HepG2 (cell line): Measurements from ENCODE around the gene HOXA7. TPM values are rescaled to one million over a fixed set of nuclear protein-coding genes. Genes with fewer than 3 reads are reported as not detected.

Experiments used
- ATAC-seq: fragments of 200-7000 bp; cut with Tn5 transposase; 3 replicates; pipeline ENCODE4 v1.9.1; 2020; ENCODE audit warnings: mild to moderate bottlenecking, moderate library complexity
- BruUV-seq: library from RNA; stranded (reverse); fragments of 400-500 nt; replicated peaks from 2 replicates; lab custom pipeline; 2021; lab: Mats Ljungman, UMichigan
- CTCF ChIA-PET: fragments of 300-600 bp; formaldehyde crosslinking; extraction: SDS; loops from one replicate; lab custom pipeline; 2021; ENCODE audit warnings: low total read pairs, inconsistent platforms, low intra/inter-chr PET ratio; lab: Yijun Ruan, JAX
- POLR2A ChIA-PET: fragments of 350-600 bp; sonication (Branson Sonifier 250); formaldehyde crosslinking; loops from one replicate; lab custom pipeline; 2020; ENCODE audit warnings: antibody characterized with exemption, inconsistent platforms; lab: Yijun Ruan, JAX
- DNase-seq: peaks from one replicate; pipeline ENCODE4 v3.0.0-alpha.2; 2015; ENCODE audit warnings: low spot score
- FAIRE-seq: peaks from 3 replicates; lab custom pipeline; 2011; peaks lifted over from hg19 to GRCh38; lab: Jason Lieb, UNC
- H2AFZ ChIP-seq: one replicate; pipeline ENCODE4 v1.6.1; 2011; ENCODE audit warnings: low read length, inconsistent platforms
- H3K27ac ChIP-seq: fragments of 300-600 bp; 3 replicates; pipeline ENCODE4 v1.8.0; 2011; ENCODE audit warnings: mixed run types, mild to moderate bottlenecking, mixed read lengths, low read length, inconsistent platforms; ENCODE audit not compliant: insufficient read depth; ENCODE audit errors: extremely low read length
- H3K27me3 ChIP-seq, 2 experiments: fragments of 200-600 bp in 1 of 2; 2 replicates in 1 of 2; 3 replicates in 1 of 2; pipeline versions ENCODE4 v1.6.0 to v1.8.0; 2011; ENCODE audit warnings: low read length in 2 of 2, mild to moderate bottlenecking in 2 of 2, moderate library complexity in 2 of 2, inconsistent platforms in 1 of 2; ENCODE audit not compliant: insufficient read depth in 2 of 2, control insufficient read depth in 1 of 2
- H3K36me3 ChIP-seq, 2 experiments: fragments of 200-600 bp in 1 of 2; replicated peaks in 1 of 2; 2 replicates in 1 of 2; 3 replicates in 1 of 2; pipeline versions ENCODE4 v1.5.1 to v1.8.0; 2011; ENCODE audit warnings: low read length in 2 of 2, inconsistent platforms in 1 of 2; ENCODE audit not compliant: insufficient read depth in 2 of 2, control insufficient read depth in 1 of 2
- H3K4me1 ChIP-seq: 2 replicates; pipeline ENCODE4 v1.5.1; 2012; ENCODE audit warnings: low read length, inconsistent platforms; ENCODE audit not compliant: insufficient read depth
- H3K4me2 ChIP-seq: 2 replicates; pipeline ENCODE4 v1.6.0; 2011; ENCODE audit warnings: low read depth, low read length, inconsistent platforms
- H3K4me3 ChIP-seq, 3 experiments: fragments of 200-600 bp in 1 of 3; sonication (generic), shearing (Covaris generic) in 1 of 3; replicated peaks in 1 of 3; 2 replicates each; pipeline ENCODE4 v1.5.1; 2011 to 2016; ENCODE audit warnings: low read length in 3 of 3, inconsistent platforms in 2 of 3, low read depth in 2 of 3, mild to moderate bottlenecking in 2 of 3, control low read depth in 1 of 3, mixed read lengths in 1 of 3; ENCODE audit not compliant: insufficient read depth in 1 of 3
- H3K79me2 ChIP-seq: one replicate; pipeline ENCODE4 v1.6.1; 2011; ENCODE audit warnings: low read length, inconsistent platforms; ENCODE audit not compliant: insufficient read depth
- H3K9ac ChIP-seq: 2 replicates; pipeline ENCODE4 v1.6.0; 2011; ENCODE audit warnings: mild to moderate bottlenecking, low read depth, low read length, inconsistent platforms; ENCODE audit not compliant: insufficient read depth
- H3K9me3 ChIP-seq: 2 replicates; pipeline ENCODE4 v1.5.1; 2012; ENCODE audit warnings: mild to moderate bottlenecking, low read length
- H4K20me1 ChIP-seq: 2 replicates; pipeline ENCODE4 v1.6.0; 2011; ENCODE audit warnings: inconsistent platforms, mild to moderate bottlenecking, low read length, moderate library complexity; ENCODE audit not compliant: insufficient read depth
- CEBPZ ChIP-seq: IDR thresholded peaks from 2 replicates; pipeline ENCODE4 v1.6.1; 2012; ENCODE audit warnings: low read length, improper control_type of control experiment
- MEIS1 ChIP-seq: sonication (generic); formaldehyde crosslinking; IDR thresholded peaks from 2 replicates; pipeline ENCODE4 v1.9.0; 2021; ENCODE audit warnings: mild to moderate bottlenecking, missing genetic modification reagents, moderate library complexity, borderline replicate concordance
- MZF1 ChIP-seq: sonication (generic); formaldehyde crosslinking; IDR thresholded peaks from 2 replicates; pipeline ENCODE4 v1.8.1; 2023; ENCODE audit warnings: mild to moderate bottlenecking, missing genetic modification reagents, borderline replicate concordance
- SIX4 ChIP-seq: sonication (generic); formaldehyde crosslinking; IDR thresholded peaks from 2 replicates; pipeline ENCODE4 v1.4.0; 2020; ENCODE audit warnings: missing genetic modification reagents
- ZC3H13 ChIP-seq: sonication (generic); formaldehyde crosslinking; IDR thresholded peaks from 2 replicates; pipeline ENCODE4 v1.8.1; 2023; ENCODE audit warnings: mild to moderate bottlenecking, missing genetic modification reagents, moderate library complexity
- ZFP90 ChIP-seq: sonication (generic); formaldehyde crosslinking; IDR thresholded peaks from 2 replicates; pipeline ENCODE4 v1.8.0; 2022; ENCODE audit warnings: missing genetic modification reagents, mild to moderate bottlenecking, inconsistent platforms, borderline replicate concordance
- ZNF430 ChIP-seq: sonication (generic); formaldehyde crosslinking; IDR thresholded peaks from 2 replicates; pipeline ENCODE4 v1.9.0; 2021; ENCODE audit warnings: mild to moderate bottlenecking, missing genetic modification reagents
- ZNF766 ChIP-seq: sonication (generic); formaldehyde crosslinking; IDR thresholded peaks from 2 replicates; pipeline ENCODE4 v1.5.0; 2020; ENCODE audit warnings: missing genetic modification reagents, borderline replicate concordance
- WGBS: methylation state at CpG from one replicate; pipeline ENCODE4 v1.1.6; 2017; ENCODE audit warnings: low lambda C conversion rate; 5-methylcytosine and 5-hydroxymethylcytosine counted together
- in situ Hi-C: cut with HindIII; loops from 2 replicates; pipeline ENCODE4 v1.10.0; 2017; ENCODE audit warnings: low pct_unique_long_range_greater_than_20kb; ENCODE audit not compliant: extremely low pct_ligation_motif_present
- intact Hi-C: fragments of 100-400 bp; cut with micrococcal nuclease; formaldehyde crosslinking; loops from one replicate; pipeline ENCODE4 v1.10.0; 2022; ENCODE audit not compliant: unreplicated experiment
- polyA plus RNA-seq, 8 experiments: library from polyadenylated mRNA; depleted of rRNA in 3 of 8; stranded (reverse) in 7 of 8; unstranded in 1 of 8; fragments of >200 nt; fragmentation: Illumina TruSeq in 4 of 8; extraction: Trizol in 4 of 8; gene quantifications; 2 replicates each; pipeline versions ENCODE4 v1.2.1 to v1.2.3, GENCODE V29; 2011 to 2016; ENCODE audit warnings: low read depth in 4 of 8, missing spikeins in 1 of 8, mixed read lengths in 1 of 8; ENCODE audit not compliant: insufficient read depth in 1 of 8
- total RNA-seq, 5 experiments: library from RNA; depleted of rRNA; stranded (reverse); fragments of >200 nt; fragmentation: Illumina TruSeq; extraction: Trizol; gene quantifications; 2 replicates each; pipeline ENCODE4 v1.2.3, GENCODE V29; 2016; ENCODE audit warnings: low read depth in 1 of 5

Gene HOXA7
- total and polyA plus RNA-seq, 2 of the 13 experiments (the other 11 are each of a cell fraction or from before 2014, with no cell fraction given), result 0.05 TPM; not detected in 1

GRCh38 chr7:27203365-27203953, 47.0 kb upstream of the HOXA7 start:
- intact Hi-C loops, result no loop called here

GRCh38 chr7:27202862-27203134, 46.3 kb upstream of the HOXA7 start:
- no TSS peak for BruUV-seq
- ChIA-PET POLR2A (no interaction called here), CTCF (no interaction called here)
- no peak overlapping the region for H3K9ac ChIP-seq
- no peak for TF ChIP-seq MEIS1 (CRISPR knock-in tag)
- TF ChIP-seq ZC3H13, result no peak
- no peak for TF ChIP-seq CEBPZ
- TF ChIP-seq SIX4 (CRISPR knock-in tag), result no peak
- no peak for TF ChIP-seq ZNF766 (CRISPR knock-in tag)
- TF ChIP-seq ZNF430 (CRISPR knock-in tag), result no peak
- intact Hi-C loops, result no loop called here
- H3K27me3 ChIP-seq, result peaks cover 17 to 83% of the 10 kb centered on the region in 2 experiments
- FAIRE-seq (no peak), DNase-seq (no peak), ATAC-seq (no peak)
- H3K36me3 ChIP-seq, result no peaks in the 10 kb centered on the region
- no peak overlapping the region for H3K4me2 ChIP-seq
- WGBS, result 25% methylated on average over 3 of the region's 3 CpGs
- H3K79me2 ChIP-seq, result no peaks in the 10 kb centered on the region
- H3K27ac ChIP-seq, result no peak overlapping the region
- H3K4me1 ChIP-seq, result peaks cover 30% of the 10 kb centered on the region
- no peak overlapping the region for H3K4me3 ChIP-seq
- H3K9me3 ChIP-seq, result no peaks in the 10 kb centered on the region
- H2AFZ ChIP-seq, result no peak overlapping the region
- in situ Hi-C loops, result loop anchor here (5.0 to 10.0 kb wide), 3 partner anchors 372 to 820 kb away; no protein-coding TSS in a partner anchor
- H4K20me1 ChIP-seq, result peaks cover 3% of the 10 kb centered on the region; the same call in 1 of the 2 replicates

More at GRCh38 chr7:27203365-27203953, 47.0 kb upstream of the HOXA7 start:
- POLR2A ChIA-PET, result no interaction called here
- ATAC-seq, result no peak
- H3K27me3 ChIP-seq, result peaks cover 17 to 83% of the 10 kb centered on the region in 2 experiments
- in situ Hi-C loops, result loop anchor here (5.0 to 10.0 kb wide), 3 partner anchors 371 to 819 kb away; no protein-coding TSS in a partner anchor
- TF ChIP-seq MZF1 (CRISPR knock-in tag), result no peak
- TF ChIP-seq ZFP90 (CRISPR knock-in tag), result no peak
- H4K20me1 ChIP-seq, result peaks cover 3% of the 10 kb centered on the region; the same call in 1 of the 2 replicates
- no peak overlapping the region for H3K4me3 ChIP-seq
- DNase-seq, result no peak
- no peaks in the 10 kb centered on the region for H3K36me3 ChIP-seq
- H3K27ac ChIP-seq, result no peak overlapping the region
- no peaks in the 10 kb centered on the region for H3K9me3 ChIP-seq
- CTCF ChIA-PET, result no interaction called here
- WGBS, result 11% methylated on average over 8 of the region's 10 CpGs
- no peak overlapping the region for H3K9ac ChIP-seq
- FAIRE-seq, result no peak
- peaks cover 29% of the 10 kb centered on the region for H3K4me1 ChIP-seq
- H2AFZ ChIP-seq, result no peak overlapping the region
- BruUV-seq, result no TSS peak
- no peak overlapping the region for H3K4me2 ChIP-seq
- H3K79me2 ChIP-seq, result no peaks in the 10 kb centered on the region
